ENCODE data around the gene PROZ. TPM values are rescaled to one million over a fixed set of nuclear protein-coding genes. Genes with fewer than 3 reads are reported as not detected.

The PROZ gene
- total RNA-seq, 1 experiment from 2014 or later = not detected

- H2AFZ ChIP-seq (ENCODE audit: low read length) = no peak overlapping the region
- H3K4me1 ChIP-seq (ENCODE audit: insufficient read depth, low read length) = no peaks in the 10 kb centered on the region
- ChIA-PET POLR2A (ENCODE audit: unreplicated experiment) (no interaction called here), CTCF (no interaction called here)
- H3K9ac ChIP-seq (ENCODE audit: low read length) = no peak overlapping the region
- DNase-seq = no peak
- no peaks in the 10 kb centered on the region for H3K27me3 ChIP-seq (ENCODE audit: low read length)
- H3K4me3 ChIP-seq (ENCODE audit: low read length) = no peak overlapping the region
- no peak overlapping the region for H3K4me2 ChIP-seq (ENCODE audit: low read length)
- H3F3A ChIP-seq (ENCODE audit: low read length, unreplicated experiment) = no peaks in the 10 kb centered on the region
- no TSS peak for BruUV-seq (replicated peaks)
- no peaks in the 10 kb centered on the region for H3K36me3 ChIP-seq (ENCODE audit: low read depth, low read length)
- no peaks in the 10 kb centered on the region for H3K79me2 ChIP-seq (ENCODE audit: low read length)
- TF ChIP-seq CTCF (conservative IDR thresholded peaks at IDR 0.05; ENCODE audit: low read depth, low read length) = no peak
- TF ChIP-seq EZH2 (IDR thresholded peaks at IDR 0.05; ENCODE audit: low read length, unreplicated experiment) = no peak
- TF ChIP-seq EZH2phosphoT487 (IDR thresholded peaks at IDR 0.05; ENCODE audit: borderline replicate concordance, low read length) = no peak
- no peak overlapping the region for H3K27ac ChIP-seq (ENCODE audit: low read length)
- intact Hi-C loops (cut with micrococcal nuclease) = no loop called here
- no peaks in the 10 kb centered on the region for H3K9me3 ChIP-seq (ENCODE audit: low read length)
- H3K9me2 ChIP-seq (replicated peaks; ENCODE audit: low read length) = no peaks in the 10 kb centered on the region
- no peaks in the 10 kb centered on the region for H4K20me1 ChIP-seq (ENCODE audit: low read length)
- ATAC-seq = no peak
These were observed 13.0 kb upstream of the PROZ start for GRCh38 chr13:113145496-113145895.

DNA sequence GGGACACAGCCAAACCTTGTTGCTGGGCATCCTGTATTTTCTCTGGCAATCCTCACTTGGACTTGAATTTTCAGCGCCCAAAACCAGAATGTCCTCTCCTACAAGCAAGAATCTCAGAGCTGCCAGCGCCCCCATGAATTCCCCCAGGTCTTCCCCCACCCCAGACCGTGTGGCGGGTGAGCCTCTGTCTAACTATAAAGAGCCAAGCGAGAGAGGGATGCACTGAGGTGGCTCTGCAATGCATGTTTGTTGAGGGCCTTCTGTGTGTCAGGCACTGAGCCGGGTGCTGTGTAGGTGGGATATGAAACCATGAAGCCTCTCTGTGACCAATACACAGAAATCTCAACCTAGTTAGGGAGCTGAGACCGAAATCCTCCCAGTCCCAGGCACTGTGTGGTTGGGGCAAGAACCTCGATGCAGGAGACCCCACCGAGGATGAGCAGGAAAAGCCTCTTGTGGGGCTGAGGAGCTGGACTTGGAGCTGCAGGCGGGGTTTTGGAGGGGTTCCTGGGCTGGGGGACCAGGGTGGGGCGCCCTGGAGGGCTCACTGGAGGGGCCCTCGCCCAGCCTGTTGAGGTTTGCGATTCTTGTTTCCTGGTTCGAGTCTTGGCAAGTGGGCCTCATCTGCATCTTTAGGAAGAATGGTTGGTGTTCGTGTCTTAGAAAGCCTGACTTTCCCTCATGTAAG lies 12.4 kb upstream of the PROZ start:
- H3K4me3 ChIP-seq (ENCODE audit: low read length) = no peak overlapping the region
- H3K27ac ChIP-seq (ENCODE audit: low read length) = no peak overlapping the region
- ATAC-seq (no peak), DNase-seq (no peak)
- no peaks in the 10 kb centered on the region for H3K27me3 ChIP-seq (ENCODE audit: low read length)
- H3K9me3 ChIP-seq (ENCODE audit: low read length) = no peaks in the 10 kb centered on the region
- POLR2A ChIA-PET (ENCODE audit: unreplicated experiment) = no interaction called here
- no peak overlapping the region for H3K4me2 ChIP-seq (ENCODE audit: low read length)
- no peaks in the 10 kb centered on the region for H3K9me2 ChIP-seq (replicated peaks; ENCODE audit: low read length)
- no TSS peak for BruUV-seq (replicated peaks)
- no peak overlapping the region for H3K9ac ChIP-seq (ENCODE audit: low read length)
- H3K4me1 ChIP-seq (ENCODE audit: insufficient read depth, low read length) = no peaks in the 10 kb centered on the region
- TF ChIP-seq EZH2phosphoT487 (IDR thresholded peaks at IDR 0.05; ENCODE audit: borderline replicate concordance, low read length) (no peak), EZH2 (IDR thresholded peaks at IDR 0.05; ENCODE audit: low read length, unreplicated experiment) (no peak), CTCF (conservative IDR thresholded peaks at IDR 0.05; ENCODE audit: low read depth, low read length) (no peak)
- H4K20me1 ChIP-seq (ENCODE audit: low read length) = no peaks in the 10 kb centered on the region
- no peak overlapping the region for H2AFZ ChIP-seq (ENCODE audit: low read length)
- no peaks in the 10 kb centered on the region for H3K79me2 ChIP-seq (ENCODE audit: low read length)
- no peaks in the 10 kb centered on the region for H3K36me3 ChIP-seq (ENCODE audit: low read depth, low read length)
- H3F3A ChIP-seq (ENCODE audit: low read length, unreplicated experiment) = no peaks in the 10 kb centered on the region
- CTCF ChIA-PET = no interaction called here
- intact Hi-C loops (cut with micrococcal nuclease) = no loop called here

GRCh38 chr13:113146750-113147149 lies 11.7 kb upstream of the PROZ start:
- intact Hi-C loops (cut with micrococcal nuclease) = no loop called here
- BruUV-seq (replicated peaks) = no TSS peak
- ChIA-PET POLR2A (ENCODE audit: unreplicated experiment) (no interaction called here), CTCF (no interaction called here)
- Histone ChIP-seq H3K36me3 (ENCODE audit: low read depth, low read length) (no peaks in the 10 kb centered on the region), H3K9ac (ENCODE audit: low read length) (no peak overlapping the region), H3K9me2 (replicated peaks; ENCODE audit: low read length) (no peaks in the 10 kb centered on the region), H3K4me1 (ENCODE audit: insufficient read depth, low read length) (no peaks in the 10 kb centered on the region), H3K4me3 (ENCODE audit: low read length) (no peak overlapping the region), H4K20me1 (ENCODE audit: low read length) (no peaks in the 10 kb centered on the region), H3K9me3 (ENCODE audit: low read length) (no peaks in the 10 kb centered on the region), H2AFZ (ENCODE audit: low read length) (no peak overlapping the region), H3K27ac (ENCODE audit: low read length) (no peak overlapping the region), H3K79me2 (ENCODE audit: low read length) (no peaks in the 10 kb centered on the region), H3K4me2 (ENCODE audit: low read length) (no peak overlapping the region), H3F3A (ENCODE audit: low read length, unreplicated experiment) (no peaks in the 10 kb centered on the region), H3K27me3 (ENCODE audit: low read length) (no peaks in the 10 kb centered on the region)
- no peak for DNase-seq
- TF ChIP-seq CTCF (conservative IDR thresholded peaks at IDR 0.05; ENCODE audit: low read depth, low read length) = no peak
- no peak for TF ChIP-seq EZH2phosphoT487 (IDR thresholded peaks at IDR 0.05; ENCODE audit: borderline replicate concordance, low read length)
- no peak for TF ChIP-seq EZH2 (IDR thresholded peaks at IDR 0.05; ENCODE audit: low read length, unreplicated experiment)
- ATAC-seq = no peak

Measured in PC-3 (cell line).